GM12864 (cell line): ENCODE measurements around the gene CSNK2B.

Source experiments
- DNase-seq: peaks from one replicate; pipeline ENCODE4 v3.0.0-alpha.2; 2011; ENCODE audit warnings: low read depth
- H3K4me3 ChIP-seq: 2 replicates; pipeline ENCODE4 v1.5.1; 2011; ENCODE audit warnings: mild to moderate bottlenecking, low read depth, low read length, control low read depth
- TF ChIP-seq, protein P1 (sequence below): IDR thresholded peaks from 2 replicates; pipeline ENCODE4 v1.5.1; 2011; ENCODE audit warnings: low read depth, mild to moderate bottlenecking, moderate library complexity, low read length, control low read depth, inconsistent platforms; ENCODE audit errors: missing control alignments

CSNK2B gene

DNA sequence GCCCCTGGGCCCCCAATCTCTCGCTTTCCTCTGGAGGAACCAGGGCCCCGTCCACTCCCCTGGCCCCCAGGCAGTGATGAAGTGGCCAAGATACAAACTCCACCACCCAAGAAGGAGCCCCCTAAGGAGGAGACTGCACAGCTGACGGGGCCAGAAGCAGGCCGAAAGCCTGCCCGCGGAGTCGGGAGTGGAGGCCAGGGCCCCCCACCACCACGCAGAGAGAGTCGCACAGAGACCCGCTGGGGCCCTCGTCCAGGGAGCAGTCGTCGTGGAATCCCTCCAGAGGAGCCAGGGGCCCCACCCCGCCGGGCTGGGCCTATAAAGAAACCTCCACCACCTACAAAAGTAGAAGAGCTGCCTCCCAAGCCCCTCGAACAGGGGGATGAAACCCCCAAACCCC lies 34.7 kb upstream of the CSNK2B start:
- no peak overlapping the region for H3K4me3 ChIP-seq
- TF ChIP-seq, protein P1, sequence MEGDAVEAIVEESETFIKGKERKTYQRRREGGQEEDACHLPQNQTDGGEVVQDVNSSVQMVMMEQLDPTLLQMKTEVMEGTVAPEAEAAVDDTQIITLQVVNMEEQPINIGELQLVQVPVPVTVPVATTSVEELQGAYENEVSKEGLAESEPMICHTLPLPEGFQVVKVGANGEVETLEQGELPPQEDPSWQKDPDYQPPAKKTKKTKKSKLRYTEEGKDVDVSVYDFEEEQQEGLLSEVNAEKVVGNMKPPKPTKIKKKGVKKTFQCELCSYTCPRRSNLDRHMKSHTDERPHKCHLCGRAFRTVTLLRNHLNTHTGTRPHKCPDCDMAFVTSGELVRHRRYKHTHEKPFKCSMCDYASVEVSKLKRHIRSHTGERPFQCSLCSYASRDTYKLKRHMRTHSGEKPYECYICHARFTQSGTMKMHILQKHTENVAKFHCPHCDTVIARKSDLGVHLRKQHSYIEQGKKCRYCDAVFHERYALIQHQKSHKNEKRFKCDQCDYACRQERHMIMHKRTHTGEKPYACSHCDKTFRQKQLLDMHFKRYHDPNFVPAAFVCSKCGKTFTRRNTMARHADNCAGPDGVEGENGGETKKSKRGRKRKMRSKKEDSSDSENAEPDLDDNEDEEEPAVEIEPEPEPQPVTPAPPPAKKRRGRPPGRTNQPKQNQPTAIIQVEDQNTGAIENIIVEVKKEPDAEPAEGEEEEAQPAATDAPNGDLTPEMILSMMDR: no peak
- no peak for DNase-seq

DNA sequence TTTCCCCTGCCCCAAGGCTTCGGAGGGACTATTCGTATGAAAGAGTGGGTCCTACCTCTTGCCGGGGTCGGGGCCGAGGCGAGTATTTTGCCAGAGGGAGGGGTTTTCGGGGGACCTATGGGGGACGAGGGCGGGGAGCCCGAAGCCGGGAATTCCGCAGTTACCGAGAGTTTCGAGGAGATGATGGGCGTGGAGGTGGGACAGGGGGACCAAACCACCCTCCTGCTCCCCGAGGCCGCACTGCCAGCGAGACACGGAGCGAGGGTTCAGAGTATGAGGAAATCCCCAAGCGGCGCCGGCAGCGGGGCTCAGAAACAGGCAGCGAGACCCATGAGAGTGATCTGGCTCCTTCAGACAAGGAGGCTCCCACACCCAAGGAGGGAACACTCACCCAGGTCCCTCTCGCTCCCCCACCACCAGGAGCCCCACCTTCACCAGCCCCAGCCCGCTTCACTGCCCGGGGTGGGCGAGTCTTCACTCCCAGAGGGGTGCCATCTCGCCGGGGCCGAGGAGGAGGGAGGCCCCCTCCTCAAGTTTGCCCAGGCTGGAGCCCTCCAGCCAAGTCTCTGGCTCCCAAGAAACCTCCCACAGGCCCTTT lies 34.1 kb upstream of the CSNK2B start:
- DNase-seq: no peak
- H3K4me3 ChIP-seq: no peak overlapping the region
- TF ChIP-seq, protein P1: no peak

DNA sequence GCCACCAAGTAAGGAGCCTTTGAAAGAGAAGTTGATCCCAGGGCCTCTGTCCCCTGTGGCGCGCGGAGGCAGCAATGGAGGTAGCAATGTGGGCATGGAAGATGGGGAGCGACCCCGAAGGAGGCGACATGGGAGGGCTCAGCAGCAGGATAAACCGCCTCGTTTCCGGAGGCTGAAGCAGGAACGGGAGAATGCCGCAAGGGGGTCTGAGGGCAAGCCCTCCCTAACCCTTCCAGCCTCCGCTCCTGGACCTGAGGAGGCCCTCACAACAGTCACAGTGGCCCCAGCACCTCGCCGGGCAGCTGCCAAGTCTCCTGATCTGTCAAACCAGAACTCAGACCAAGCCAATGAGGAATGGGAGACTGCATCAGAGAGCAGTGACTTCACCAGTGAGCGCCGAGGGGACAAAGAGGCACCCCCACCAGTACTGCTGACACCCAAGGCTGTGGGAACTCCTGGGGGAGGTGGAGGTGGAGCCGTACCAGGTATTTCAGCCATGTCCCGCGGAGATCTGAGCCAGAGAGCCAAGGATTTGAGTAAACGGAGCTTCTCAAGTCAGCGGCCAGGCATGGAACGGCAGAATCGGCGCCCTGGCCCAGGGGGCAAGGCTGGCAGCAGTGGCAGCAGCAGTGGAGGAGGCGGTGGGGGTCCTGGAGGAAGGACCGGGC lies 33.5 kb upstream of the CSNK2B start:
- TF ChIP-seq, protein P1: no peak
- DNase-seq: no peak
- no peak overlapping the region for H3K4me3 ChIP-seq

DNA sequence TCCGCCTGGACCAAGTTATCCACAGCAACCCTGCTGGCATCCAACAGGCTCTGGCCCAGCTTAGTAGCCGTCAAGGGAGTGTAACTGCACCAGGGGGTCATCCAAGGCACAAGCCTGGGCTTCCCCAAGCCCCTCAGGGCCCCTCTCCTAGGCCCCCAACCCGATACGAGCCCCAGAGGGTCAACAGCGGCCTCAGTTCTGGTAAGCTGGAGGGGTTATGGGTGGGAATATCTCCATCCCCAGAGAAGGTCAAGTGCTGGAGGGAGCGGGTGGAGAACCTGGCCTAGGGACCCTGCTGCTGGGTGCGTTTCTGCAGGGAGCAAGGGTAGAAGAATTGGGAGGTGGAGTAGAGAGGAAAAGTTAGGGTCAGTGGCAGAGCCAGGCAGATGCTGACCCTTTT lies 32.4 kb upstream of the CSNK2B start:
- TF ChIP-seq, protein P1: no peak
- no peak for DNase-seq
- no peak overlapping the region for H3K4me3 ChIP-seq

DNA sequence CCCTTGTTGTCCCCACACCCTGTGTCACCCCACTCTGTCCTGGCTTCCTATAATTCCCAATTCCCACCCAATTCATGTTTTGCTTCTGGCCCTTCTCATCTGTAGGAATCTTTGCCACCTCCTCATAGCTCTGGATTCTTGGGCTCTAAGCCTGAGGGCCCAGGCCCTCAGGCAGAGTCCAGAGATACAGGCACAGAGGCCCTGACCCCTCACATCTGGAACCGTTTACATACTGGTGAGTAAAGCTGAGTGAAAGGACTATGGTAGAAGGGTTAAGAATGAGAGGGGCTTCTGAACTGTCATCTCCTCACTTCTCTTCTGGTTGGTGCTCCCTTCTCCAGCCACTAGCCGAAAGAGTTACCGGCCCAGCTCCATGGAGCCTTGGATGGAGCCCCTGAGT lies 31.7 kb upstream of the CSNK2B start:
- TF ChIP-seq, protein P1: no peak
- no peak for DNase-seq
- no peak overlapping the region for H3K4me3 ChIP-seq

DNA sequence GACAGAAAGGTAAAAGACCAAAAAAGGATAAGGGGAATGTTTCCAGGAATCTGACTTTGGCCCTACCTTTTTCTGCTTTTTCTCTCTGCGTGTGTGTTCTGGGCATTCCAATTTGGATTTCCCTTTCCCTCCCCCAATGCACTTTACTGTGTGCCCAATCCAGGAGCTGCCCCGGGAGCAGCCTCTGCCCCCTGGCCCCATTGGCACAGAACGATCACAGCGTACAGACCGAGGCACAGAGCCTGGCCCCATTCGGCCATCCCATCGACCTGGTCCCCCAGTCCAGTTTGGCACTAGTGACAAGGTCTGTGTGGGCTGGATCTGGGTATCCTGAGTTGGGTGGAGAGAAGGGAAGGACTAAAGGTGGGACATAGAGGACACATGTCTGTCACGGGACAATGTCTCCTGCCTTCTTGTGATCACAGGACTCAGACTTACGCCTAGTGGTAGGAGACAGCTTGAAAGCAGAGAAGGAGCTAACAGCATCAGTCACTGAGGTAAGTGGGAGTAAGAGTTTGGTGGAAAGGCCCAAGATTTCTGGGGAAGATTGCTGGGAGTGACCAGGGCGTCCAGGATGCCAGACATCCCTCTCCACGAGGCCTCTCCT lies 30.8 kb upstream of the CSNK2B start:
- TF ChIP-seq, protein P1: no peak
- no peak for DNase-seq

More for the DNA sequence above, 30.8 kb upstream of the CSNK2B start:
- no peak overlapping the region for H3K4me3 ChIP-seq
